Heart left ventricle (tissue), 13 donors: ENCODE results near the gene NAT8L.

Experiments used
- POLR2A ChIP-seq, 2 donors: fragments of 450-650 bp; IDR thresholded peaks; one replicate each; pipeline ENCODE4 v1.6.1; 2017; ENCODE audit warnings: antibody characterized with exemption in 2 of 2, mild to moderate bottlenecking in 2 of 2, moderate library complexity in 2 of 2
- TF ChIP-seq, protein P1 (sequence below), 12 donors: fragments of 200-600 bp; sonication (generic) in 4 of 12; IDR thresholded peaks; one replicate each; pipeline versions ENCODE4 v1.5.0 to v1.8.0; 2018 to 2022; ENCODE audit warnings: antibody characterized with exemption in 12 of 12, mild to moderate bottlenecking in 5 of 12
- donor health status: ischemic (EF 13 %, LVEDD 7.1; RV severe dilation, severe dysfunction).
- donor health status: DM: no; HTN: yes; CAD: no.
- donor health status: DM: no; HTN: no; CAD: no.
- donor health status: ischemic (EF 25% LVEDD 6.9; RV normal size, moderate dysfunction).
- donor health status: ischemic (EF 25% LVEDD 5.7; RV mildly dilated, moderate dysfunction).
- donor health status: ischemic (EF 35%, LVEDD 5.7; RV mildly dilated, moderate dysfunction).
- donor health status: nonischemic (EF 11% LVEDD 7.7; RV severe dilation, severe dysfunction).
- donor health status: DM: yes; HTN: yes; CAD: no.
- donor health status: PGD.
- donor health status: ischemic (EF 29% LVEDD 5.4; RV normal size, mild dysfunction).
- donor health status: nonischemic (EF 23%, LVEDD 6.1; RV moderate dilation, normal function).

DNA sequence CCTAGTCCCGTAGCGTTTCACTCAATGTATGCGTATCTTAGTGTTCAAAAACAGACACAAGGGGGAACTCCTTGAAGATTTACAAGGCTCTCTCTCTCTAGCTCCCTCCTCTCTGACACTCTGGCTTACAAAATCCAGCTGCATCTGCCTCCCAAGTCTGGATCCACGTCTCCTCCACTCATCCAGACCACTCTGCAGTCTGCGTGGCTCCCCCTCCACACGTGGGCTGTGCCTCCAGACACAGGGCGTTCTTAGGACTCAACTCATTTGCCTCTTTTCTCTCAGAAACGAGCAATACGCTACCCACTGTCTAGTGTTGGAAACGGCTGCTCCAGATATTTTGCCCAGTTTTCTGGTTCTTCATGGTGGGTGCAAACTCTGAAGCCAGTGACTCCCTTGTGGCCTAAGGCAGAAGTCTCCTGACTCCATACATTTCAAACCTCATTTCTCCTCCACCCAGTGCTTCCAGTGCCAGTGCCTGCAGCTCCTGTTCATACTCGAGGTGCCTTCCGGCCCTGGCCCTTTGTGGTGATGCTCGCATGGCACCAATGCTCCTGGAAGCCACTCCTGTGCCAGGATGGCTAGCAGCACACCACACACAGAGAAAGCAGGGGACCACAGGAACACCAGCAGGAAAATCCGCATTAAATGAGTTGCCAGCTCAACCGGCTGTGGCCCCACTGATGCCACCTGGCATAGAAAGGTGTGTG lies 24.1 kb downstream of the NAT8L start:
- TF ChIP-seq, protein P1, sequence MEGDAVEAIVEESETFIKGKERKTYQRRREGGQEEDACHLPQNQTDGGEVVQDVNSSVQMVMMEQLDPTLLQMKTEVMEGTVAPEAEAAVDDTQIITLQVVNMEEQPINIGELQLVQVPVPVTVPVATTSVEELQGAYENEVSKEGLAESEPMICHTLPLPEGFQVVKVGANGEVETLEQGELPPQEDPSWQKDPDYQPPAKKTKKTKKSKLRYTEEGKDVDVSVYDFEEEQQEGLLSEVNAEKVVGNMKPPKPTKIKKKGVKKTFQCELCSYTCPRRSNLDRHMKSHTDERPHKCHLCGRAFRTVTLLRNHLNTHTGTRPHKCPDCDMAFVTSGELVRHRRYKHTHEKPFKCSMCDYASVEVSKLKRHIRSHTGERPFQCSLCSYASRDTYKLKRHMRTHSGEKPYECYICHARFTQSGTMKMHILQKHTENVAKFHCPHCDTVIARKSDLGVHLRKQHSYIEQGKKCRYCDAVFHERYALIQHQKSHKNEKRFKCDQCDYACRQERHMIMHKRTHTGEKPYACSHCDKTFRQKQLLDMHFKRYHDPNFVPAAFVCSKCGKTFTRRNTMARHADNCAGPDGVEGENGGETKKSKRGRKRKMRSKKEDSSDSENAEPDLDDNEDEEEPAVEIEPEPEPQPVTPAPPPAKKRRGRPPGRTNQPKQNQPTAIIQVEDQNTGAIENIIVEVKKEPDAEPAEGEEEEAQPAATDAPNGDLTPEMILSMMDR (IDR thresholded peaks at IDR 0.05), result no peak
- no peak for TF ChIP-seq POLR2A (IDR thresholded peaks at IDR 0.05)
